GM12873 (cell line): ENCODE results near the gene SPG7.

Experiments used
- TF ChIP-seq, protein P1 (sequence below): IDR thresholded peaks from 2 replicates; pipeline ENCODE4 v1.5.1; 2012; ENCODE audit warnings: low read depth, mild to moderate bottlenecking, moderate library complexity, low read length, control low read depth; ENCODE audit not compliant: insufficient read depth; ENCODE audit errors: missing control alignments

The SPG7 gene

DNA sequence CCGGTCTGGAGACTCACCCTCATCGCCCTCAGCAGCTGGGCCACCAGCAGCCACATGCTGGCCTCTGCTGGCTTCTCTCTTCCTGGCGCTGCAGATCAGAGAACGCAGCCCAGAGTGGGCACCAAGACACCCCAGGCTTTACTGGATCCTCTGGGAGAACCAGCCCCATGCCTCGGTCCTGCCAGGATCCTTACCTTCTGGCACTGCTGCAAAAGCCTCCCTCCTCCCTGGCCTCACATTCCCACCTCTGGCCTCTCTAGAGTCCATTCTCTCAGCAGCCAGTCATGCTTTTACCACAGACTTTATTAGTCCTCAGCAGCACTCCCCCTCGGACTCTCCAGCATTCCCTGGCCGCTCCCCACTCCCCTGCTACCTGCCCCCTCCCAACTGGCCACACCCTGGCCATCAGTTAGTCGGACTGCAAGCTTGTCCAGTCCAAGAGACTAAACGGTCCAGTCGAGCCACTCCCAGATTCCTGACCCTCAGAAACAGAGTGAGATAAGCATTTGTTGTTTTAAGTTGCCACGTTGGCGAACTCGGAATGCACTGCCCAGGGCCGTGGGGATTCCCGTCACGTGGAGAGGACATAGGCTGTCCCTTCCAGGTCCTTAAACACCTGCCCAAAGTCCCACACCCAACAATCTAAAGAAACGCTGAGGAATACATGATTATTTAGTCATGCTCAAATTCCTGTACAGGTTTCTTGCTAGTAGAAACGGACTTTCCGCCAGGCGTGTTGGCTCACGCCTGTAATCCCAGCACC lies 5.9 kb upstream of the SPG7 start:
- TF ChIP-seq, protein P1, sequence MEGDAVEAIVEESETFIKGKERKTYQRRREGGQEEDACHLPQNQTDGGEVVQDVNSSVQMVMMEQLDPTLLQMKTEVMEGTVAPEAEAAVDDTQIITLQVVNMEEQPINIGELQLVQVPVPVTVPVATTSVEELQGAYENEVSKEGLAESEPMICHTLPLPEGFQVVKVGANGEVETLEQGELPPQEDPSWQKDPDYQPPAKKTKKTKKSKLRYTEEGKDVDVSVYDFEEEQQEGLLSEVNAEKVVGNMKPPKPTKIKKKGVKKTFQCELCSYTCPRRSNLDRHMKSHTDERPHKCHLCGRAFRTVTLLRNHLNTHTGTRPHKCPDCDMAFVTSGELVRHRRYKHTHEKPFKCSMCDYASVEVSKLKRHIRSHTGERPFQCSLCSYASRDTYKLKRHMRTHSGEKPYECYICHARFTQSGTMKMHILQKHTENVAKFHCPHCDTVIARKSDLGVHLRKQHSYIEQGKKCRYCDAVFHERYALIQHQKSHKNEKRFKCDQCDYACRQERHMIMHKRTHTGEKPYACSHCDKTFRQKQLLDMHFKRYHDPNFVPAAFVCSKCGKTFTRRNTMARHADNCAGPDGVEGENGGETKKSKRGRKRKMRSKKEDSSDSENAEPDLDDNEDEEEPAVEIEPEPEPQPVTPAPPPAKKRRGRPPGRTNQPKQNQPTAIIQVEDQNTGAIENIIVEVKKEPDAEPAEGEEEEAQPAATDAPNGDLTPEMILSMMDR, result no peak

DNA sequence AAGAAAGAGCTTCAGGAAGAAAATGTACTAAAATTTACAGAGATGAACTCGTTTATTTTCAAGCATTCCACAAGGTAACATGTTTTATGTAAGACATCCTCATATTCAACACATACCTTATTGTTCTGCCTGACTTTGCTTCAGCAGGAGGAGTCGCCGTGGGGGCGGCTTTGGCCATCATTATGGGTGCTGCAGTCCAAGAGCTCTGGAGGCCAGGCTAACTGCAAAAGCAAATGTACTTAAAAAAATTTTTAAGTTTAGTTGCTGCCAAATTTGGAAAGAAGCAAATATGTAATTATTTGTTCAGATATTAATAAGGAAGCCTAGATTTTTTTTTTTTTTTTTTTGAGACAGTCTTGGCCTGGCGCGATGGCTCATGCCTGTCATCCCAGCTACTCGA lies 4.1 kb upstream of the SPG7 start:
- TF ChIP-seq, protein P1, result no peak

DNA sequence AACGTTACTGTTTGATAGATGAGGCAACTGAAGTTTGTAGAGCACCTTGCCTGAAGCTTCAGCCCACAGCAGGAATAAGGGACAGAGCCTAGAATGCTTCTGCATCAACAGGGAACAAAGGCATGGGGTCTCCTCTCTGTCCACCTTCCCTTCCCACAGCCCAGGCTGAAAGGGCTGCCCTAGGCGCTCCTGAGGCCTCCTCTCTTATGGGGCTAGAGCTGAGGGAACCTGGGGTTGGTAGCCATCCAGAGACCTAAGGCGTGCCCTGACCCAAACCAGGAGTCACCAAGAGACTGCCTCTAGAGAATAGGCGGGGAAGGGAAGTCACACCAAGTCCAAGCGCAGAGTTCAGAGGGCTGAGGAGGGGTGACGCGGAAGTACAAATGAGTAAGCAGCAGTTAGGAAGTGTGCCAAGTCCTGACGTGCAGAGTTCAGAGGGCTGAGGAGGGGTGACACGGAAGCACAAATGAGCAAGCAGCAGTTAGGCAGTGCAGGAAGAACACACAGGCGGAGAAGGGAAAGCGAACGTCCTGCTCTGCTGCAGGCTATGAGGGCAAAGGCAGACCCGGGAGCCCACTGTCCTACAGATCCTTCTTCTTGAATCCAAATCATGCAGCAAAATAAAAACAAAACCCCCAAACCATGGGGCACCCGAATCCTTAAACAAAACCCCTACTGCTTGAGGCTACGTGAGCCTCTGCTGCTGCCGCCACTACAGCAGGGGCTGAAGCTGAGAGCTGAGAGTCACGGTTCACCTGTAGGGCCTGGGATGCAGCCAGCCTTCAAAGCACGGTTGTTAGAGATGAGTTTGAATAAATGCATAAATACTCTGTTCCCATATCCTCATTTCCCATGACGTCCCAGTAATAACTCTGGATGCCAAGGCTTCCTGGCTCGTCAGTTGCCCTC lies 2.7 kb upstream of the SPG7 start:
- TF ChIP-seq, protein P1, result no peak

DNA sequence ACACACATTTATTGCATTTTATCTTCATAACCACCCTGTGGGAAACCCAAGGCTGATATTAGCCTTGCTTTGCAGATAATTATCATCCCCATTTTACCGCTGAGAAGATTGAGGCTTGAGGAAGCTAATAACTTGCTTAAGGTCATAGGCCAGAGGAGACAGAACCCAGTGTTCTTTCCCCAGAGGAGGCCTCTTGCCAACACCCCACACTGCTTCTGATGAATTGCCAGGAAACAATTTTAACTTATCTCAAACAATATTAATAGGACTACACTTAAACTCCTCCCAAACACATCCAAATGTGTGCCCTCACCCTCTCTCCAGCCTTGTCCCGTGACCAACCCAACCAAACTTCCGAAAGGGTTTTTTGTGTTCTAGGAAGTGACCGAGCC lies 2.1 kb upstream of the SPG7 start:
- TF ChIP-seq, protein P1, result no peak

DNA sequence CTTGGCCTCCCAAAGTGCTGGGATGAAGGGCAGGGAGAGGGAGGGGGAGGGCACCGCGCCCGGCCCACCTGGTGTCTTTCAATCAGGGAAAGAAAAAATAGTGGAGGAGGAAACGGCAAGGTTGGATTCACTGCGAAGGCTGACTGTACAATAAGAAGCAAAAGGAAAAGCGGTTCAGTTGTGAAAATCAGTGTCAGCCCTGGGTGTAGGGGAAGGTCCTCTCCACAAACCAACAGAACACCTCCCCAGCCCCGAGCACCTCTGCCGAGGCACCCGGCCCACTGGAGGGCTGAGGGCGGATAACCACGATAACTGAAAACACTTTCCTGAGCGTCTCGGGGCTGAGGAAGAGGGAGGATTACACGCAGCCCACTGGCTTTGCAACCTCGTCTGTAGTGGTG lies 1.4 kb upstream of the SPG7 start:
- TF ChIP-seq, protein P1, result no peak

DNA sequence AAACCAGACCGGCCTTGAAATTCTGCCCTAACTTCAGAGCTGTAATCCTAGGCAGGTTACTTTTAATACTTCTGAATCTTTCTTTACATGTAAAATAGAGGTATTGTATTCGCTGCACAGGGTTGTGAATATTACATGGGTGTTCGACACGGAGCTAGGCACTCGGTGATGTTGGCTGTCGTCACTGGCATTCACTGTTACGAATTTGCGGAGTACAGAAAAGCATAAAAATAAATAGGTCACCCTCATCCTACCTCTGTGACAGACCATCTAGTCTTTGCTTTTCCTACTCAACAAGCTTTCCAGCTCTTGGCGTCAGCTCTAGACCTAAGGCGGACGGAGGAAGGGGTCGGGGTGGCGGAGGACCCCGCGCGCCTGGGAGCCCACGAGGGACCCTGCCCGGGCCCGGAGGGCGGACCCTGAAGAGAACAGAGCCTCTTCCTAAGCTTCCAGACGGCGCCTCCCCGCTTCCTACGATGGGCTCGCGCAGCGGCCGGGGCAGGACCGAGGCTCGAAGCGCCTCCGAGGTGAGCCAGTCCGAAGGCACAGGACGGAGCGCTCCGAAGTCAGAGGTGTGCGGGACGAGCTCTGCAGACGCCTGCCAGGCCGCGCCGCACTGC lies 879 bp upstream of the SPG7 start:
- TF ChIP-seq, protein P1, result no peak

DNA sequence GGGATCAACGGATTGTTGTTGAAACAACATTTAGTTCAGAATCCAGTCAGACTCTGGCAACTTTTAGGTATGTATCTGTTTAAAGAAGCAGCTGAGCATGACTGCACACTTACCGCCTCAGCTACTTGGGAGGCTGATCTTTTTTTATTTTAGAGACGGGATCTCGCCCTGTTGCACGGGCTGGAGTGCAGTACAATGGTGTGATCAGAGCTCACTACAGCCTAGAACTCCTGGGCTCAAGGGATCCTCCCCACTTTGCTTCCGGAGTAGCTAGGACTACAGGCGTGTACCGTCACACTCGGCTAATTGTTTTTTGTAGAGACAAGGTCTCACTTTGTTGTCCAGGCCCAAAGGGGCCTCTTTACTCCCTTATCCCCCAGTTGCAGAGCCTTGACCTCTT lies 2.3 kb downstream of the SPG7 start:
- TF ChIP-seq, protein P1, result no peak
